ENCODE results near the gene RPL7A. TPM values are rescaled to one million over a fixed set of nuclear protein-coding genes. Genes with fewer than 3 reads are reported as not detected.

RPL7A gene
- total and polyA plus RNA-seq, 2 of the 13 experiments (the other 11 are each of a cell fraction or from before 2014, with no cell fraction given): 2,401 to 2,938 TPM

DNA sequence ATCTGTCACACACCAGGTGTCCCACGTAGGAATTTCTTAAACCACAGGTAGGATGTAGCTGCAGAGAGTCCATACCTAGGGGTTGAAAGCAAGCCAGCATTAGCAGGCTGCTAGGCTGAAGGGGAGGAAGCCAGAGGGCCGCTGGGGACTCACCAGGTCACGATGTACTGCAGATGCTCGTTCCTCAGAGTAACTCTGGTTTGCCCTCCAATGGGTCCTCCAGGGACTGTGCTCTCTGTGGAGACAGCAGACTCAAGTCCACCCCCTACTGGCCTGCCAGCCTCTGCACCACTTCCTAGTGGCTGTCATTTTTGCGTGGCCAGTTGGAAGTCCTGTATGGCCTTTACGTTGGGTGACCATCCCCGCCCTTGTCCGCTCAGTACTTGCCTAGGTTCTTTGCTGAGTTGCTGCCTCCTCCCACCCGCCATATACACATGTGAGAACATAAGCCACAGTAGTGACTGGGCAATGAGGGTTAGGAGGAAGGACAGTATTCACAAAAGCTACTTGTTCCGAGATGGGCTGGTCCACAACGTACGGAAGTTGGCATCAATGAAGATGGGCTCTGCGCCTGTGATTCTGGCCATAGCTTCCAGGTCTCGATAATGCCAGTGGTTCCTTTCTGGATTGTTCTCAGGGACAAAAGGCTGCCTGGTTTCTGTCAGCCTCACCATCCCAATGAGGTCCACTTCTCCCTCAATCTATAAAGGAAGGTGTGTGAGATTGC is 4.1 kb downstream of the RPL7A start (continued):
- TF ChIP-seq, protein P1, sequence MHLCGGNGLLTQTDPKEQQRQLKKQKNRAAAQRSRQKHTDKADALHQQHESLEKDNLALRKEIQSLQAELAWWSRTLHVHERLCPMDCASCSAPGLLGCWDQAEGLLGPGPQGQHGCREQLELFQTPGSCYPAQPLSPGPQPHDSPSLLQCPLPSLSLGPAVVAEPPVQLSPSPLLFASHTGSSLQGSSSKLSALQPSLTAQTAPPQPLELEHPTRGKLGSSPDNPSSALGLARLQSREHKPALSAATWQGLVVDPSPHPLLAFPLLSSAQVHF (CRISPR knock-in tag; IDR thresholded peaks at IDR 0.05): no peak
- TF ChIP-seq NCOA1 (CRISPR knock-in tag; IDR thresholded peaks at IDR 0.05) (no peak), ETV6 (CRISPR knock-in tag; conservative IDR thresholded peaks at IDR 0.05) (no peak), NFKBIZ (CRISPR knock-in tag; IDR thresholded peaks at IDR 0.05) (no peak), AKAP8 (CRISPR knock-in tag; IDR thresholded peaks at IDR 0.05) (no peak), ZFP82 (CRISPR knock-in tag; IDR thresholded peaks at IDR 0.05; ENCODE audit: borderline replicate concordance) (no peak), POLR2A (IDR thresholded peaks at IDR 0.05; ENCODE audit: insufficient read depth in 1 of 2, low read depth in 2 of 2, low read length in 2 of 2) (peak in 1 of 2 experiments; percentile 59; a peak in 2 of 4 replicates), MTA1 (CRISPR knock-in tag; IDR thresholded peaks at IDR 0.05; ENCODE audit: borderline replicate concordance) (no peak; the same call in 1 of the 2 replicates), FIP1L1 (IDR thresholded peaks at IDR 0.05; ENCODE audit: borderline replicate concordance, insufficient read depth, low read depth, low read length) (no peak), ZNF33A (CRISPR knock-in tag; IDR thresholded peaks at IDR 0.05; ENCODE audit: borderline replicate concordance) (no peak), ZFP41 (CRISPR knock-in tag; IDR thresholded peaks at IDR 0.05; ENCODE audit: borderline replicate concordance) (no peak), ZNF256 (CRISPR knock-in tag; conservative IDR thresholded peaks at IDR 0.05) (no peak), RCOR2 (CRISPR knock-in tag; IDR thresholded peaks at IDR 0.05) (no peak), MAFK (conservative IDR thresholded peaks at IDR 0.05 in 1 of 2, IDR thresholded peaks at IDR 0.05 in 1 of 2; ENCODE audit: low read length in 2 of 2) (no peak), BCL6 (CRISPR knock-in tag; IDR thresholded peaks at IDR 0.05) (no peak), SAFB2 (CRISPR knock-in tag; IDR thresholded peaks at IDR 0.05; ENCODE audit: borderline replicate concordance, low read depth) (no peak)
- TF ChIP-seq, protein P2, sequence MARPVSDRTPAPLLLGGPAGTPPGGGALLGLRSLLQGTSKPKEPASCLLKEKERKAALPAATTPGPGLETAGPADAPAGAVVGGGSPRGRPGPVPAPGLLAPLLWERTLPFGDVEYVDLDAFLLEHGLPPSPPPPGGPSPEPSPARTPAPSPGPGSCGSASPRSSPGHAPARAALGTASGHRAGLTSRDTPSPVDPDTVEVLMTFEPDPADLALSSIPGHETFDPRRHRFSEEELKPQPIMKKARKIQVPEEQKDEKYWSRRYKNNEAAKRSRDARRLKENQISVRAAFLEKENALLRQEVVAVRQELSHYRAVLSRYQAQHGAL (CRISPR knock-in tag; IDR thresholded peaks at IDR 0.05; ENCODE audit: not compliant biosample characterization): no peak
- TF ChIP-seq, protein P3, sequence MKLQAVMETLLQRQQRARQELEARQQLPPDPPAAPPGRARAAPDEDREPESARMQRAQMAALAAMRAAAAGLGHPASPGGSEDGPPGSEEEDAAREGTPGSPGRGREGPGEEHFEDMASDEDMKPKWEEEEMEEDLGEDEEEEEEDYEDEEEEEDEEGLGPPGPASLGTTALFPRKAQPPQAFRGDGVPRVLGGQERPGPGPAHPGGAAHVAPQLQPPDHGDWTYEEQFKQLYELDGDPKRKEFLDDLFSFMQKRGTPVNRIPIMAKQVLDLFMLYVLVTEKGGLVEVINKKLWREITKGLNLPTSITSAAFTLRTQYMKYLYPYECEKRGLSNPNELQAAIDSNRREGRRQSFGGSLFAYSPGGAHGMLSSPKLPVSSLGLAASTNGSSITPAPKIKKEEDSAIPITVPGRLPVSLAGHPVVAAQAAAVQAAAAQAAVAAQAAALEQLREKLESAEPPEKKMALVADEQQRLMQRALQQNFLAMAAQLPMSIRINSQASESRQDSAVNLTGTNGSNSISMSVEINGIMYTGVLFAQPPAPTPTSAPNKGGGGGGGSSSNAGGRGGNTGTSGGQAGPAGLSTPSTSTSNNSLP (IDR thresholded peaks at IDR 0.05; ENCODE audit: low read depth, low read length): no peak
- TF ChIP-seq, protein P4, sequence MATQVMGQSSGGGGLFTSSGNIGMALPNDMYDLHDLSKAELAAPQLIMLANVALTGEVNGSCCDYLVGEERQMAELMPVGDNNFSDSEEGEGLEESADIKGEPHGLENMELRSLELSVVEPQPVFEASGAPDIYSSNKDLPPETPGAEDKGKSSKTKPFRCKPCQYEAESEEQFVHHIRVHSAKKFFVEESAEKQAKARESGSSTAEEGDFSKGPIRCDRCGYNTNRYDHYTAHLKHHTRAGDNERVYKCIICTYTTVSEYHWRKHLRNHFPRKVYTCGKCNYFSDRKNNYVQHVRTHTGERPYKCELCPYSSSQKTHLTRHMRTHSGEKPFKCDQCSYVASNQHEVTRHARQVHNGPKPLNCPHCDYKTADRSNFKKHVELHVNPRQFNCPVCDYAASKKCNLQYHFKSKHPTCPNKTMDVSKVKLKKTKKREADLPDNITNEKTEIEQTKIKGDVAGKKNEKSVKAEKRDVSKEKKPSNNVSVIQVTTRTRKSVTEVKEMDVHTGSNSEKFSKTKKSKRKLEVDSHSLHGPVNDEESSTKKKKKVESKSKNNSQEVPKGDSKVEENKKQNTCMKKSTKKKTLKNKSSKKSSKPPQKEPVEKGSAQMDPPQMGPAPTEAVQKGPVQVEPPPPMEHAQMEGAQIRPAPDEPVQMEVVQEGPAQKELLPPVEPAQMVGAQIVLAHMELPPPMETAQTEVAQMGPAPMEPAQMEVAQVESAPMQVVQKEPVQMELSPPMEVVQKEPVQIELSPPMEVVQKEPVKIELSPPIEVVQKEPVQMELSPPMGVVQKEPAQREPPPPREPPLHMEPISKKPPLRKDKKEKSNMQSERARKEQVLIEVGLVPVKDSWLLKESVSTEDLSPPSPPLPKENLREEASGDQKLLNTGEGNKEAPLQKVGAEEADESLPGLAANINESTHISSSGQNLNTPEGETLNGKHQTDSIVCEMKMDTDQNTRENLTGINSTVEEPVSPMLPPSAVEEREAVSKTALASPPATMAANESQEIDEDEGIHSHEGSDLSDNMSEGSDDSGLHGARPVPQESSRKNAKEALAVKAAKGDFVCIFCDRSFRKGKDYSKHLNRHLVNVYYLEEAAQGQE (IDR thresholded peaks at IDR 0.05; ENCODE audit: borderline replicate concordance in 1 of 2, low read depth in 1 of 2, low read length in 2 of 2): no peak
- TF ChIP-seq, protein P5, sequence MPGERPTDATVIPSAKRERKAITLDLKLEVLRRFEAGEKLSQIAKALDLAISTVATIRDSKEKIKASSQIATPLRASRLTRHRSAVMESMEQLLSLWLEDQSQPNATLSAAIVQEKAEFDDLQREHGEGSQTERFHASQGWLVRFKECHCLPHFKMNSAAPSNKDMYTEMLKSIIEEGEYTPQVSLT (CRISPR knock-in tag; IDR thresholded peaks at IDR 0.05; ENCODE audit: borderline replicate concordance, low read depth): no peak

All from HepG2 (cell line).